Panc1 (cell line): ENCODE measurements around the gene CD8B. TPM values are rescaled to one million over a fixed set of nuclear protein-coding genes. Genes with fewer than 3 reads are reported as not detected.

Experiments
- ATAC-seq: fragments of 200-7000 bp; cut with Tn5 transposase; 2 replicates; pipeline ENCODE4 v1.9.1; 2020; ENCODE audit warnings: mild to moderate bottlenecking, moderate library complexity
- BruUV-seq: library from RNA; stranded (reverse); fragments of 400-500 nt; replicated peaks from 2 replicates; lab custom pipeline; 2021; lab: Mats Ljungman, UMichigan
- CTCF ChIA-PET: fragments of 300-600 bp; sonication (Branson Sonifier 250); formaldehyde crosslinking; loops from one replicate; lab custom pipeline; 2022; ENCODE audit warnings: antibody characterized with exemption; lab: Charles Lee
- POLR2A ChIA-PET: fragments of 300-600 bp; sonication (Branson Sonifier 250); formaldehyde crosslinking; loops from one replicate; lab custom pipeline; 2022; ENCODE audit warnings: antibody characterized with exemption; lab: Charles Lee
- DNase-seq: peaks from one replicate; pipeline ENCODE4 v3.0.0-alpha.2; 2010; ENCODE audit warnings: low read depth, low spot score
- H3K27ac ChIP-seq: 2 replicates; pipeline ENCODE4 v1.5.1; 2011; ENCODE audit warnings: mild to moderate bottlenecking, low read length, inconsistent platforms
- H3K27me3 ChIP-seq: fragments of 200-500 bp; sonication (Bioruptor generic); 2 replicates; pipeline ENCODE4 v1.6.0; 2014; ENCODE audit warnings: low read length, inconsistent platforms; ENCODE audit not compliant: control insufficient read depth, insufficient read depth
- H3K36me3 ChIP-seq: fragments of 200-500 bp; sonication (Bioruptor generic); 2 replicates; pipeline ENCODE4 v1.5.1; 2014; ENCODE audit warnings: inconsistent platforms, mild to moderate bottlenecking, low read length, moderate library complexity; ENCODE audit not compliant: control insufficient read depth, insufficient read depth
- H3K4me1 ChIP-seq: 2 replicates; pipeline ENCODE4 v1.5.1; 2011; ENCODE audit warnings: inconsistent platforms, mild to moderate bottlenecking, low read length, moderate library complexity; ENCODE audit not compliant: control insufficient read depth, insufficient read depth
- H3K4me3 ChIP-seq, 2 experiments: 2 replicates each; pipeline ENCODE4 v1.5.1; 2011 to 2012; ENCODE audit warnings: low read depth in 2 of 2, low read length in 2 of 2, mild to moderate bottlenecking in 2 of 2, inconsistent platforms in 1 of 2, moderate library complexity in 1 of 2
- H3K9me3 ChIP-seq: fragments of 200-500 bp; sonication (Bioruptor generic); 2 replicates; pipeline ENCODE4 v1.5.1; 2014; ENCODE audit warnings: low read depth, mild to moderate bottlenecking, inconsistent platforms, low read length, moderate library complexity; ENCODE audit not compliant: control insufficient read depth, insufficient read depth
- CTCF ChIP-seq: fragments of 450-650 bp; IDR thresholded peaks from 2 replicates; pipeline ENCODE4 v1.5.1; 2017; ENCODE audit warnings: mild to moderate bottlenecking
- POLR2AphosphoS5 ChIP-seq: IDR thresholded peaks from 2 replicates; pipeline ENCODE4 v1.6.1; 2012; ENCODE audit warnings: mild to moderate bottlenecking, low read depth, low read length, moderate library complexity
- REST ChIP-seq, 2 experiments: IDR thresholded peaks; 2 replicates each; pipeline ENCODE4 v1.6.1; 2011 to 2012; ENCODE audit warnings: low read depth in 2 of 2, control low read depth in 1 of 2, low read length in 1 of 2, mild to moderate bottlenecking in 1 of 2, moderate library complexity in 1 of 2; ENCODE audit not compliant: insufficient read depth in 1 of 2
- SIN3A ChIP-seq: IDR thresholded peaks from 2 replicates; pipeline ENCODE4 v1.6.1; 2012; ENCODE audit warnings: low read depth, mild to moderate bottlenecking, low read length, moderate library complexity, borderline replicate concordance; ENCODE audit not compliant: insufficient read depth
- TCF7L2 ChIP-seq: IDR thresholded peaks from 2 replicates; pipeline ENCODE4 v1.6.1; 2011; ENCODE audit warnings: mild to moderate bottlenecking, low read depth, low read length, inconsistent platforms
- in situ Hi-C: cut with HindIII; loops from 2 replicates; pipeline ENCODE4 v1.10.0; 2016; ENCODE audit warnings: low sequenced_read_pairs, low pct_unique_long_range_greater_than_20kb
- intact Hi-C: fragments of 100-400 bp; cut with micrococcal nuclease; formaldehyde crosslinking; loops from one replicate; pipeline ENCODE4 v1.10.0; 2022; ENCODE audit not compliant: unreplicated experiment
- total RNA-seq: library from RNA; stranded (reverse); gene quantifications from one replicate; pipeline ENCODE4 v1.2.1, GENCODE V29; 2021; ENCODE audit not compliant: unreplicated experiment

Gene CD8B
- total RNA-seq, 1 experiment from 2014 or later = not detected

- no peak for ATAC-seq
- intact Hi-C loops = no loop called here
Observed at GRCh38 chr2:86825693-86826381, 35.8 kb downstream of the CD8B start.

GRCh38 chr2:86825036-86825692 lies 36.5 kb downstream of the CD8B start:
- no TSS peak for BruUV-seq
- DNase-seq = no peak
- in situ Hi-C loops (no loop called here), intact Hi-C loops (no loop called here)
- peaks cover 6% of the 10 kb centered on the region; the same call in 1 of the 2 replicates for H3K9me3 ChIP-seq
- ChIA-PET CTCF (no interaction called here), POLR2A (no interaction called here)
- no peaks in the 10 kb centered on the region for H3K27me3 ChIP-seq
- H3K27ac ChIP-seq = no peak overlapping the region
- TF ChIP-seq SIN3A (no peak), CTCF (no peak)
- H3K4me3 ChIP-seq = no peak overlapping the region
- no peak for ATAC-seq
- no peaks in the 10 kb centered on the region for H3K4me1 ChIP-seq
- no peaks in the 10 kb centered on the region for H3K36me3 ChIP-seq

More at GRCh38 chr2:86825693-86826381, 35.8 kb downstream of the CD8B start:
- ChIA-PET POLR2A (no interaction called here), CTCF (no interaction called here)
- Histone ChIP-seq H3K27me3 (no peaks in the 10 kb centered on the region), H3K36me3 (no peaks in the 10 kb centered on the region), H3K9me3 (peaks cover 6% of the 10 kb centered on the region; the same call in 1 of the 2 replicates), H3K4me3 (no peak overlapping the region), H3K4me1 (no peaks in the 10 kb centered on the region), H3K27ac (no peak overlapping the region)
- BruUV-seq = no TSS peak
- no peak for TF ChIP-seq REST (IDR thresholded peaks at IDR 0.05; ENCODE audit: insufficient read depth in 1 of 2, low read depth in 2 of 2, low read length in 1 of 2)
- no peak for DNase-seq
- in situ Hi-C loops = no loop called here

GRCh38 chr2:86822668-86823345 lies 38.9 kb downstream of the CD8B start:
- H3K9me3 ChIP-seq = peaks cover 6% of the 10 kb centered on the region; the same call in 1 of the 2 replicates
- TF ChIP-seq POLR2AphosphoS5 = no peak
- TF ChIP-seq REST (IDR thresholded peaks at IDR 0.05; ENCODE audit: insufficient read depth in 1 of 2, low read depth in 2 of 2, low read length in 1 of 2) = no peak
- TF ChIP-seq CTCF = no peak
- no peak for TF ChIP-seq SIN3A
- TF ChIP-seq TCF7L2 = no peak
- H3K36me3 ChIP-seq = no peaks in the 10 kb centered on the region
- H3K4me1 ChIP-seq = no peaks in the 10 kb centered on the region
- BruUV-seq = no TSS peak
- H3K27ac ChIP-seq = no peak overlapping the region
- DNase-seq (no peak), ATAC-seq (no peak)
- in situ Hi-C loops (no loop called here), intact Hi-C loops (no loop called here)
- POLR2A ChIA-PET = no interaction called here
- CTCF ChIA-PET = no interaction called here
- H3K27me3 ChIP-seq = no peaks in the 10 kb centered on the region
- H3K4me3 ChIP-seq = no peak overlapping the region
